SKM-1 treated with dmso at 0.1 percent for 144 hours (cell line): ENCODE results near the gene LMNTD1.
"Not testable (repeated sequence)": the region's sequence is repeated elsewhere in the genome, so short reads cannot be mapped to it uniquely, and the experiment has no call there.

Experiments used
- DNase-seq: peaks from one replicate; lab custom pipeline; 2025; ENCODE audit not compliant: unreplicated experiment; lab: John Stamatoyannopoulos, UW

The LMNTD1 gene, protein sequence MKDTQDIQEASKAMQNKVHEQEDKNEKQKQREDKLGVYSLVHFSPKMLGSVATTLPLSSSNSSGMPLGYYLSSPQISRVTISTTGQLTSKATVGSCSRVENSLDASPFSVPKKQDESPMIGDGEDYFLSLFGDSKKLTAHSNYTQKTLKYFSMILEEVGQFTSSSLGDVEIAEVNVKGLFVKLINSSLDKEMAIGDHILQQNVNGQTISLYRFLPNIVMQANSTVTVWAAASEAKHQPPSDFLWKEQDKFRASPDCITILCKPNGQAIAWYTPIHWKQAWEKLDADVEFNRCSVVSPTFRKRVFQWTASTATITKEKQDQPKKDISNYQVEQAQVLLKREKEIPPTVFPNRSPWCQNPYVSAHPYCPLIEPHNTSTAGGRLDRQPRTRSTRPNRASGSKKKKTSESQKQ

DNA sequence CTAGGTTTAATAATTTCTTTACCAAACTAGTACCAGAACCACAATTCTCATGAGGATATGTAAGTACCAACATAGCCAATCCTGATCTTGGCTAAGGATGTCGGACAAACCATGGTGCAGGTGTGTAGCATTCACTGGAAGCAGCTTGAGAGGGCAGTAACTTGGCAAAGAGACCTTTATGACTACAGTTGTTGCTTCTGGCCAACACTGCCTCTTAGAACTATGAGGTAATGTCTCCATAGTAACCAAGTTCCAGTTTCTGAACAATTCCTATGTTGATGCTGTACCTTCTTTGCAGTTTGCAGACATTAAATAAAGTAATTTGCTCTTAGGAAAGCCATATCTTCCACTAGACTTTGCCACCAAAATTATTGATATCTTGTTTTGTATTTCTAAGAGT lies at the start of gene LMNTD1:
Gene LMNTD1, minus strand, starts transcription at position 186 of the 400 bp plus-strand sequence. CDS start 324 bp downstream, outside the sequence.
- no peak for DNase-seq

DNA sequence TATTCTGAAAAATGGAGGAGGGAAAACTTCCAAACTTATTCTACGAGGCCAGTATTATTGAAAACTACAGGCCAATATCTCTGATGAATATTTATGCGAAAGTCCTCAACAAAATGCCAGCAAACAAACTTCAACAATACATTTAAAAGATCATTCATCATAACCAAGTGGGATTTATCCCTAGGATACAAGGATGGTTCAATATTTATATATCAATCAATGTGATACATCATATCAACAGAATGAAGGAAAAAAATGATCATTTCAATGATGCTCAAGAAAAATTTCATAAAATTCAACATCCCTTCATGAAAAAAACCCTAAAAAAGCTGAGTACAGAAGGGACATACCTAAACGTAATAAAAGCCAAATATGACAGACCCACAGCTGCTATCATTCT lies 45.9 kb upstream of the LMNTD1 start:
- no peak for DNase-seq

GRCh38 chr12:25595496-25595895 lies 42.4 kb upstream of the LMNTD1 start:
- not testable (repeated sequence) for DNase-seq

DNA sequence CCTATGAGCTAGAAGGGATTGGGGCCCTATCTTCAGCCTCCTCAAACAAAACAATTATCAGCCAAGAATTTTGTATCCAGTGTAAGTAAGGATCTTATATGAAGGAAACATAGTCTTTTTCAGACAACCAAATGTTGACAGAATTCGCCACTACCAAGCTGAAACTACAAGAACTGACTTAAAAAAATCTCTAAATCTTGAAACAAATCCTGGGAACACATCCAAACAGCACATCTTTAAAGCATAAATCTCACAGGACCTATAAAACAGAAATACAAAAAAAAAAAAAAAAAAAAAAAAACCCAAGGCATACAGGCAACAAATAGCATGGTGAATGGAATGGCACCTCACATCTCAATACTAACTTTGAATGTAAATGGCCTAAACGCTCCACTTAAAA lies 41.3 kb upstream of the LMNTD1 start:
- no peak for DNase-seq

DNA sequence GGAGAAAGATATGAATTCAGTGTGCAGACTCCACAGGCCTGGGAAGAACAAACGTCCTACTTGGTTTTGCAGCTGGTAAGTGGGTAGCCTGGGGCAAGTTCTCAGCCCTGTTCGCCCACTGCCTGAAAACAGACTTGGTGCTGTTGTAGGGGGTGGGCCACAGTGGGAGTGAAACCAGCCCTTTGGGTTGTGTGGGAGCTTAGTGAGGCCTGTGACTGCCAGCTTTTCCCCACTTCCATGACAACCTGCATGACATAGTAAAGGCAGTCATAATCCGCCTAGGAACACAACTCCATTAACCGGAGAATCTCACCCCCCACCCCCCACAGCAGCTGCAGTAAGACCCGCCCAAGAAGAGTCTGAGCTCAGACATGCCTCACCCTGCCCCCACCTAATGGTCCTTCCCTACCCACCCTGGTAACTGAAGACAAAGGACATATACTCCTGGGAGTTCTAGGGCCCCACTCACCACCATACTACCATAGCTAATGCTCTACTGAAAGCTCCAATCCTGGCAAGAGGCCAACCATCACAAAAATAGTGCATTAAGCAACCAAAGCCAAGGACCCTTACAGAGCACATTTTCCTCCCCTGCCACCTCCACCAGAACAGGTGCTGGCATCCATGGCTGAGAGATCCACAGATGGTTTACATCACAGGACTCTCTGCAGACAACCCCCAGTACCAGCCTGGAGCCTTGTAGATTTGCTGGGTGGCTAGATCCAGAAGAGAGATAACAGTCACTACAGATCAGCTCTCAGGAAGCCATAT lies 39.8 kb upstream of the LMNTD1 start:
- no peak for DNase-seq

GRCh38 chr12:25591144-25591543 lies 38.1 kb upstream of the LMNTD1 start:
- DNase-seq: no peak

GRCh38 chr12:25590011-25590721 lies 37.1 kb upstream of the LMNTD1 start:
- DNase-seq: no peak

DNA sequence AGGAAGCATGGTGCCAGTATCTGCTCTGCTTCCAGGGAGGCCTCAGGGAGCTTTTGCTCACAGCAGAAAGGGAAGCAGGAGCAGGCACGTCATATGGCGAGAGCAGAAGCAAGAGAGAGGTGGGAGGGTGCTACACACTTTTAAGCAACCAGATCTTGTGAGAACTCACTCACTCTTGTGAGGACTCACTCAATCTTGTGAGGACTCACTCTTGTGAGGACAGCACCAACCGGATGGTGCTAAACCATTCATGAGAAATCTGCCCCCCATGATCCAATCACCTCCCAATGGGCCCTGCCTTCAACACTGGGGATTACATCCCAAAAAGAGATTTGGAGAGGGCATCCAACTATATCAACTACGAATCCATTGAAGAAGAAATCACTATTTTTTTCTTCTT lies 34.3 kb upstream of the LMNTD1 start:
- DNase-seq: no peak

DNA sequence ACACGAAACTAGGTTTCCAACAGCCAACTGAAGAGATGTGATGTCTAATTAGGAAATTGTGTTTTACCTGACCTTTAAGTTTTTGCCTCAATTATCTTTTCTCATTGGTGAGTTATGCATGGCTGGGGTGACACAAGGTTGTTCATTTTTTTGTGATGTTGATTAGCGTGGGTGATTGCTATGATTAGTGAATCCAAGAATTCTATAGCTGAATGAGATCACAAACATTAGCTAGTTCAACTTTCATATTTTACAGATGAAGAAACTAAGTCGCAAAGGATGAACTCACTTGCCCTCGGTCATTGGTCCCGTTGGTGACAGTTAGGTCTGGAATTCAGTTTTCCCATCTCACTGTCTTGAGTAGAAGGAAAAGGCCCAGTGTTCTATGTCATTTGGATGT lies 32.6 kb upstream of the LMNTD1 start:
- DNase-seq: no peak

DNA sequence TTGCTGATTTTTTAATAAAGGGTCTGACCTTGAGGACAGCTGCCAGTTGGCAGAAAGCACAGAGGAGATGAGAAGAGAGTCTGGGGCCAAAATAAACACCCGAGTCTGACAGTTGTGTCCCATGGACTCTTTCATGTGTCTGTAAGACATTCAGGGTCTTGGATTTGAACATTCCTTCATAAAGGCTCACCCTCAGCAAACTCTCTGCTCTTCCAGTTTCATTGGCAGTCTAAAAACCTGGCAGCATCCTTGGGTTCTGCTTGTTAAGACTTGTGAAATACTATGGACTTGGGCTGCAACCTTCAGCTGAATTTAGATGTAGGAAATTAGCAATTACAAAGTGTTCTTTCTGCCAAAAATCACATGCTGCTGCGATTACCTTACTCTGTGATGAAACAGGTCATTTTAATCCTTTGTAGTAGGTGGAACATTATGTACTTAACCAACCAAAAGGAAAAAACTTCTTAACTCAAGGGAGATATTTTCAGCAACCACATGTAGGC lies 32.0 kb upstream of the LMNTD1 start:
- DNase-seq: no peak

DNA sequence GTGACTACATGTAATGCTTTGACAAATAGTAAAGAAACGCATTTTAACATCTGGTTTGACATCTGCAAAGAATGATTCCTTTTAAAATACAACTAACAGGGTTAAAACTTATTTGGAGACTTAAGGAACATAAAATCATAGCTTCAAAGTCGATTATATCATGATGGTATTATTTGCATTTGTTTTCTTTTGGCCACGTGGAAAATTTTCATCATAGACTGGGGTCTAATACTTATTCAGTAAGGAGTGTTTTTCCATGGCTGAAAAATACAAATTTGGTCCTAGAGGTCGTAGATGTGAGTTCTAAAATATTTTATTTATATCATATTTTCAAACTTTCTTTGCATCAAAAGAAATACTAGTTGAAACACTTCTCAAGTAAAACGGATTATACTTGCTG lies 31.5 kb upstream of the LMNTD1 start:
- DNase-seq: no peak

DNA sequence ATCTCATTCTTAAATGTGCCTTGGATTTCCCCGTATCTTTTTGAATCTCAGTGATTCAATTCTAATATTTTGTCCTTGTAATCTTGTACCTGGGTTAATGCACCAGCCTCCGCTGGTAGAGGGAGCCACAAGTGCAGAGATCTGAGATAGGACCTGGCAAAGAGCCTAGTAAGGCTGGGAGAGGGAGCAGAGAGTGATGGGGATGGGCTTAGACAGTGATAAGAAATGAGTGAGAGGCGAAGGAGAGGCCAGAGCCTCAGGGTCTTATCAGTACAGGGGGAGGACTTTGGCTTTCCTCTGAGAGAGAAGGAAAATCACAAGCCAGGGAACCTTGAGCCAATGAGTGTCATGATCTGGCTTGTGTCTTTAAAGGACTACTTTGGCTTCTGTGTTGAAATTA lies 30.5 kb upstream of the LMNTD1 start:
- DNase-seq: no peak

DNA sequence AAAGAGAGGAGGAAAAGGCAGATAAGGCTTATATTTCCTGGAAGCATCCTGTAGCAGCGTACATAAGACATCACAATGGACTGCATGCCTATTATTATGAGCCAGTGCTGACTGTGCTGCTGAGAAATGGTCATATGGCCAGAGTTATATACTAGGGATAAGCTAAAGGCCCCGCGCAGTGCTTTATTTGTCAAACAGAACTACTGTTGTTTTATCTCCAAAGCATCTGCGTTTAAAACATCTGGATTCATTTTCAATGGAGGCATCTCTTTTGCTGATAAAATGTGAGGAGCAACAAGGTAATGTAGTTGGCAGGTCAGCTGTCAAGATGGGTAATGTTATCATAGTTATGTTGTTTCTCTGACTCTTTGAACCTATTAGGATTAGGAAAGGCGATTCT lies 28.0 kb upstream of the LMNTD1 start:
- DNase-seq: no peak

DNA sequence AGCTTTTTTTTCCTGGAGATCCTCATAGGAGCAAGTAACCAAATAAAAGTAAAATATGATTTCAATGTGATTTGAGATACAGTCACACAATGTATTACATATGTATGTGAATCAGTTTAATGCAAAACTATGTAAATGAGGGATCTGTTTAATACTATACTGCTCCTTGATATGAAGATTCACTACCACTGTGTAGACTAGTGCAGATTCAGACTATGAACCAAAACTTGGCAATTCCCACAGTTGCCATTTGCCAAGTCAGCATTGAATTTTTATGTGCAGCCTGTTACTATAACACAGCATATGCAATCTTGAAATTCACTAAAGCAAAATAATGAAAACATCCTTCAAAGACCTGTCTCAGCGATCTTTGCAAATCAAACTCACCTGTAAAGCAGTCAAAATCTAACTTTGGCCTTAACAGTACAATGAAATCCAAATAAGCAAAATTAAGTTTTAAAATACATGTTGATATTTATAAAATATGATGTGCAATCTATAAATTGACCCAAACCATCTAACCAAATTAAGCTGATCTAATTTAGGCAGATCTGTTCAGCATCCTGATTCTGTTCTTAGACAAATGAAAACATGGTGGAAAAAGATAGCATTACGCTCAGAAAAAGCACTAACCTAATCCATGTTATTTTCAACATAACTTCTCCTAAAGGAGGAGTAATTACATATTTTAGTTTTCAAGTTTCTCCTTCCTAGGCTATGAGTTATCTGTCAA lies 25.5 kb upstream of the LMNTD1 start:
- no peak for DNase-seq

- no peak for DNase-seq
These were observed 21.7 kb upstream of the LMNTD1 start for GRCh38 chr12:25574761-25575160.

DNA sequence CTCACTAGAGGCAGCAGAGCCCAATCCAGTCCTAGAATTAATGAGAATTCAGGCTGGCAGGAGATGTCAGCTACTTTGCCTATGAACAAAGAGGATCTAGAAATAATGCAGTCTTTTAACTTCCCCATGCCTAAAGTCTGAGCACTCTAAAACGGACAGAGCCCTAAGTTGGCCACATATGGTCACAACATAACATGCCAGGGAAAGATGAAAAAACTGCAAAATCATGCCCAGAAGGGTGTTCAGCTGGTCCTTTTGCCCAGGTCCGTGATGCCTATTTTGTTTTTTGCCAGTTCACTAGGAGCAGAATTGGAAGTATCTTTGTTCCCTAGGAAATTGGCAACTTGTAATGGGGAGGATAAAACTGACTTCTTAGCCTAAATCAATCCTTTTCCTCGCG lies 20.3 kb upstream of the LMNTD1 start:
- DNase-seq: no peak

DNA sequence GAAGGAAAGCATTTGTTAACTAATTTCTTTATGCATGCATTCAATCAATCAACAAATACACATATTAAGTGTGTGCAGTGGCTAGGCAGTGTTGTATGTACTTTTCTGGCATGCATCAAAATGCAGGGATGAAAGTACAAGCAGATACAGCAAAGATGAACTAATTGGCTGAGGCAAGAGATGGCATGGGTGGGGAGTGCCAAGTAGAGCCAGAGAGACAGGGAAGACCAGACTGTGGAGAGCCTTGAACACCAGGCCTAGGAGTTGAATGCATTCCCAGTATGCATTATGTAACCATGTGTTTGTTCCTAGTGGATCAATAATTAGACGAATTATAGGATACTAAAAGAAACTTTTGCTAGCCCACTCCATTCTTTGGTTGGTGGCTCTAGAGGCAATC lies 17.3 kb upstream of the LMNTD1 start:
- DNase-seq: no peak

GRCh38 chr12:25566202-25566949 lies 13.3 kb upstream of the LMNTD1 start:
- DNase-seq: no peak

- DNase-seq: no peak
These were observed 5.5 kb upstream of the LMNTD1 start for GRCh38 chr12:25558586-25558985.

DNA sequence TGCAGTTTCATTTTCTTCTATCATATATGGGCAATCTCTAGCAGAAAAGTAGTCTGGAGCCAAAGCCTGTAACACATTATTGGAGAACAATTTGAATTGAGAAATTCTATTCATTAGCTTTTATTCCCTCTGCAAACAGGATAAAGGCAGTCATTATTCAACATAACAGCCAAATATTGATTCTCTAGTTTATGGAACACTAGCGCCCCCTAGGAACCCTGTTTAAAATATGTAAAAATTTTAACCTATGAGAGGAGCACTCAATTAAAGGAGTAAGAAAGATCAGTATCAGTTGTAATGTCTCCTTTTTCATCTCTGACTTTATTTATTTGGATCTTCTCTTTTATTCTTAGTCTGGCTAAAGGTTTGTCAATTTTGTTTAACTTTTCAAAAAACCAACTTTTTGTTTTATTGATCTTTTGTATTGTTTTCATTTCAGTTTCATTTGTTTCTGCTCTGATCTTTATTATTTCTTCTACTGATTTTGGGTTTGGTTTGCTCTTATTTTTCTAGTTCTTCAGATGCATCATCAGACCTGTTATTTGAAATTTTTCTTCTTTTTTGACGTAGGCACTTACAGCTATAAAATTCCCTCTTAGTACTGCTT lies 4.8 kb upstream of the LMNTD1 start:
- no peak for DNase-seq
